Measurements from ENCODE around the gene ARHGAP15.

The ARHGAP15 gene

DNA sequence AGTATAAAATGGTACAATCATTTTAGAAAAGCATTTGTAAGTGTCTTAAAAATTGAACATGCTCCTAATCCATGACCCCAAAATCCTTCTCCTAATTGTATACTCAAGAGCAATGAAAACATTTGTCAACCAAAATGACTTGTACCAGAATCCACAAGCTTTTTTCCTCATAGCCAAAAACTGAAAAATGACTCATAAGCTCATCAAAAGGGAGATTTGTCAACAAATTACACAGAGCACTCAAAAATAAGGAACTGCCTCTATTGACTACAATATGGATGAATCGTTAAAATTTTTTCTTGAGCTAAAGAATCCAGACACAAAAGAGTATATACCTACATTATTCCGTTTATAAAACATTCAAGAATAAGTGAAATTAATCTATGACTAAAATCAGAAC lies 544.8 kb downstream of the ARHGAP15 start:
- DNase-seq: no peak

DNA sequence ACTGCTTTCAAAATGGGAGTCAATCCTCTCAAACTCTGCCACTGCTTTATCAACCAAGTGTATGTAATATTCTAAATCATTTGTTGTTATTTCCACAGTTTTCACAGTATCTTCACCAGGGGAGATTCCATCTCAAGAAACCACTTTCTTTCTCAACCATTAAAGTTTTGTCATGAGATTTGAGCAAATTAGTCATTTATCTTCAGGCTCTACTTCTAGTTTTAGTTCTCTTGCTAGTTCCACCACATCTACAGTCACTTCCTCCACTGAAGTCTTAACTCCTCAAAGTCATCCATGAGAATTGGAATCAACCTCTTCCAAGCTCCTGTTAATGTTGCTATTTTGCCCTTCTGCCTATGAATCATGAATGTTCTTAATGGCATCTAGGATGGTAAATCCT lies 545.8 kb downstream of the ARHGAP15 start:
- no peak for DNase-seq

DNA sequence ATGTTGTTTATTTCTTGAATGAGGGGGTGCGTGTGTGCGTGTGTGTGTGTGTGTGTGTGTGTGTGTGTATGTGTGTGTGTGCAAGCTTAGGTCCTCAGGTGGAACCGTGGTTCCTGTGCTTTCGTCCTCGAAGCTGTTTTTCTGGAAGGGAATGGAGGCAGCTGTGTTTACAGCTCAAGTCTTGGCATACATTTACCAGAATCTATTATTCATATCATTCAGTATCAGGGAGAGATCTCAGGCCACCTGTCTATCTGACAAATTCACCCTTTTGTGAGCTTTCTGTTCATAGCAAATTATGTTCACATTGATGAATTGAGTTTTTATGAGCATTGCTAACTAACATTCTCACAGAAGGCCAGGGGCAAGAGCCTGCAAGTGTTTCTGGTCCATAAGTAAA lies 550.4 kb downstream of the ARHGAP15 start:
- peak; percentile 48 for DNase-seq

DNA sequence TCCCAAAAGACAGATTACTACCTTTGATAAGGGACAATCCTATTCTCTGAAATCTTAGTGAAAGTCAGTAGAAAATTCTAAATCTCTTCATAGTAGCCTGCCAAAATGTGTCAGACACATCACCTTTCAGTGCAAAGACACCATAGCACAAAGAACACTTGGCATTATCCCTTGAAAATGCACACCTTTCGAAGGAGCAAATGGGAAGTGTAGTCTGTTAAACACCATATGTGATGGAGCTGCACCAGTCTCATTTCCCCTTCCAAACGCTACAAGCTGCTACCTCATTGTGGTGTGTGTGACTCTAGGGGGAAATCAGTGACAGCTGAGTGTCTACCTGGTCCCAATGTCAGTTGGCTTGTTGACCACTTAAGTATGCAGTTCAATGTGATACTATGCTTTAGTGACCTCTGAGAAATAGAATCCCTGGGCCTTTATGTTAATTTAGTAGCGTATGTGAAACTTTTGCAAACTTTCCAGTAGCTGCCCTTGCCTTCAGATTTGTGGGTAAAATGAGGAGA lies 551.7 kb downstream of the ARHGAP15 start:
- DNase-seq: no peak

DNA sequence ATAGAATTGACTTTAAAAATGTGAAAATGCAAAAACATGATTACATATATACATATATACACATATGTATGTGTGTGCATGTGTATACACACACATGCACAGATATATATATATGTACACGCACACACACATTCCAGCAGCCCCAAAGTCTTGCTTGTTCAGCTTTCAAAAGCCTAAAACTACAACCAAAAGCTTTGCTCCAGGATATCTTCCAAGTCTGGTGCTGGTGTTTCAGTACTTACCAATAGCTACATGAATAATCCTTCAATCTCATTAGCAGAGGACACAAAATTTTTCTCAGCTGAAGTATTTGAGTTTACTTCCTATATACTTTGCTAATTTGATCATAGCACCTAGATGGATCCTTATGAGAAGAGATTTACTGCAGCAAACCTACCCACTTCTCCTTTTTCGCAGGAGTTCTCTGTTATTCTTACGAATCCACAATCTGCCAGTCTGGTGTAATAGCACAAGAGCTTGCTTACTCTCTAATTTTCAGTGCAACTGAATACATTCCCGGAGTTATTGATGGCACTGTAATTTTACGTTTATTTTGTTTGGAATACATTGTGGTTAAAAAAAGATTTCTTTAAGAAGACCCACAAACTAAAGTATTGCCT lies 553.3 kb downstream of the ARHGAP15 start:
- DNase-seq: no peak

DNA sequence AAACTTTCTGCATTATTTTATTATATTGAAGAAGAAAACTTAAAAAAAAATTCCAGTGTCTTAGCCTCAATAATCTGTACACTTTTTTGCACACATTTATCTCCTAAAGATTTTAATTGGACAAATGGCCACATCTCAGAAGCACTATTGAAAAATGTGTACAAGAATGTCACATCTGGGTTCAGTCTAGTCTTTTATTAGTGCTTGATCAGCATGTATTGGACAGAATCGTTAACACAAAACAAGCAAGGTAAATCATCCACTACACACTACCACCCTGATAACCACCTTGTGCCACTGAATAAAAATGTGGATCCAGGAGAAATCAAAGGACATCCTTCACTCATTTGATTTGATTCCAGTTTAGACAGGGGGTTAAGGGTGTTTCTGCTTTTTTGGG lies 554.8 kb downstream of the ARHGAP15 start:
- DNase-seq: no peak

DNA sequence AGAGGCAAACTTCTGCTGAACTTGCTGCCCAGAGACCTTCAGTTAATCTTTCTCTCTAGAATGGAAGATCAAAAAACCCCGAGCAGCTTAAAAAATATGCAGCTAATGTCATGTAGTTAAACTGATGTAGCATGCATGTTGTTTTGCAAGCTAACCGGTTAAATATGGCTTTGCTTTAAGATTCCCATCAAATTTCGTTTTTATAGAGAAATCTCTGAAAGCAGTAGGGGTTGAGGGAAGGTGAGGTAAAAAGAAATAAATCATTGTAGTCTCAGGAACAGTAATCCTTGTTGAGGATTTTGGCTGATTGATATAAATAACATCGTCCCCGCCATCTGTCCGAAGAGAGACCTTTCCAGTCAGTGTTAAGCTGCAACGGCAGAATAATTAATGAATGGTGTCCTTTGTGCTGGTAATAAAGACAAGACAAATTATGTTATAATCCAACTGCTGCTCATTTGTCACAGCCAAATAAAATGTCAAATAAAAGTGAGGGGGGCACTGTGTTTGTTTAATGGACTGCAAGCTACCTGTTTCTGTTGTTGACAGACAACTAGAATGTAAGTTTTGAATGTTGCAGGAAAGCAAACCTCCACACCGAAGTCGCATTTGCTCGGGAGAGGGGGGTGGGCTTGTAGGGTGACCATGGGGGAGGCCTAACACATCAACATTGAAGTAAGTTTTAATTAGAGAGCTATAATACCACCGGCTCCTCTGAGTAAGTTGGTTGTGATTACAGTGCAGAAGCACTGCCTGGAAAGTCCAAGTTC lies 555.5 kb downstream of the ARHGAP15 start:
- DNase-seq: no peak

DNA sequence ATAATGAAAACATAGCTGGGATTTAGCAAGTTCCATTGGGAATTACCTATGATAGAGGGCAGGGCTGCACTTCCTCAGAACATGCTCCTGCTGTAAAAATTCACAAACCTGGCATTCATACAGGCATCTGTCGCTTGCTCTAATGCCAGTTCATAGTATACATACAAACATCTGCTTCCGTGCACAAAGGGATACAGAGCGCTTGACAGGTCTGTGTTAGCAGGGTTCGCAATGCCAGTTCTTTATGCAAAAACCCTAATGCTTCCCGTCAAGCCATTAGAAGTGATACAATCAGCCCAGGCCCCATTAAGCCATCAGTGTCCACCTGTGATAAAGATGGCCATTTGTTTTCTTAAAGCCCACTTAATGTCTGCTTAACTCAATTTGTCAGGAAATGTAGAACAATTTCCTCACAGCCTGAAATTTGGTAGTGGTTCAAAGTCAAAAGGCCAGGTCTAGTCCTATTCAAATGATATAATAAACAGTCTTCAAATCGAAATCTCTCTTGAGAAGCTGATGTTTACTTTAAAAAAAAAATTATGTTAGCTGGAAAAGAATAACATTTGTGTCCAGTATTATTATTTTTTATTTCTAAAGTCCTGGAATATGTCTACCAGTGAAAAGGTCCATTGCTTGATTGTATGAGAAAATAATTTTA lies 556.3 kb downstream of the ARHGAP15 start:
- peak; percentile 34 for DNase-seq

DNA sequence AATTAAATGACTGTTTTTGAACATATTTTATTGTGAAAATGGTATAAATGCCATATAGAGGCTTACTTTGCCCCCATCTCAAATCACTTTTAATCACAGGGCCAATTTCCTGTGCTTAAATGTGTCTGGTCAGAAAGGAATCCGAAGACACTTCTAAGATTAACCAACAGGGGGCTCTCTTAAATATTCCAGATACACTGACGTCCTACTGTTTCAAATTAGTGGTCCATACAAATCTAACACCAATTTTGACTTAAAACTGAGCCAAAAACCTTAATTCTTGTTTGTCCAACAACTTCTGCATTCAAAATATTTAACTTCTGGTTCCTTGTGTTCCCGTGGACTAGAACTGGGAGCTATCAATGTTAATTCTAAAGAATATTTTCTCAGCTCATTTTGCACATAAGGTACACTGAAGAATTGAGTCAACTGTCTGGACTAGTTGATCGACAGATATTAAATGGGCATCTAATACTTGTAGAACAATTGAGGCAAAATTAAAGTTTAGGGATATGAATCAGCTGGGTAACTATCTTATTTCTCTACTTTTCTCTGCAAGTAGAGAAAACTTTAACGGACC lies 557.5 kb downstream of the ARHGAP15 start:
- peak; percentile 5 for DNase-seq

DNA sequence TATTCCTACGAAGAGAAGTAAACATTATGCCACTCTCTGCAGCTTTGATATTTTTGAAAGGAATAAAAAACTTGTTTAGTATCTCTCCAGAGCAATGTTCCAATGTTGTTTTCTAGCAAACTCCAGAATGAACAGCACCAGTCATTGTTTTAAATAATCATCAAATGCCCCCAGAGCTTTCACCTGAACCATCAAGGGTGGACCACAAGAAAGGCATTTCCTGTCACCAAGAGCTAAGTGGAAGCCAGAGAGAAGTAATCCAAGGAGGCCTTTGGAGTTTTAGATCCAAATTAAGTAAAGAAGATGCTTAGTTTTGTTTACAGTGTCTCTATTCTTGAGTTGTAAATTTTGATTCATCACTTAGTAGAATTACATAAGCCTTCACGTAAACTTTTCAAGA lies 559.0 kb downstream of the ARHGAP15 start:
- no peak for DNase-seq

DNA sequence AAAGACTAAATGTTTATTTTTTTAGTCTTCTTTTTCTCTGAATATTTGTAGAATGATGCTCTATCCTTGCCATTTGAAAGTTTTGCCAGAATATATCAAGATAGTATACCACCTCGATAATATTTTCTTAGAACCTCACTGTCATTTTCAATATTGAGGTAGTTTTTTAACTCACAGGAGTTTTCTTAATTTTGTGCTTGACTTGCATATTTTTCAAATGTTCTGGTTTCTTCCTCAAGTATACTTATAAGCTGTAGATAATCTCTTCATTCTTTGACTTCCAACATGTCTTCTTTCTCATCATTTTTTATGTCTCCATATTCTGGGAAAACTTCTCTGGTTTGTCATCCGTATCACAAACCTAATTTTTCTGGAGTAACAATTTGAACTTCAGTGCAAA lies 559.6 kb downstream of the ARHGAP15 start:
- DNase-seq: no peak

DNA sequence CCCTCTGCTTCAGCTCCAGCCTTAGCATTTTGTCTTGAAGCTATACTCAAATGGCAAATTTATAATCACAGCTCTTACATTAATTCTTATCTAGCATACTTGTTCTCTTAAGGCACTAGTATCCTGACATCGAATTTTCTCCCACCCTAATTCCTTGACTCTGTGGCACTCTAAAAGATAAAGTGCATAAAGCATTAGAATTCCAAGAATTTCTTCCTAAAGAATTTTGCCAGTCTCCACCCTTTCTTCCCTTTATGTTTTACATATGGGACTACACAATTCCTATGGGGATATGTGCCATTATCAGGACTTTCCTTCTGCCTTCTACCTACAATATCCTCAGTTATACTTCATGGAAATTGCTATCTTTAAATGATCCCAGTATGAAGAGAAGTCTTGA lies 560.3 kb downstream of the ARHGAP15 start:
- DNase-seq: no peak

DNA sequence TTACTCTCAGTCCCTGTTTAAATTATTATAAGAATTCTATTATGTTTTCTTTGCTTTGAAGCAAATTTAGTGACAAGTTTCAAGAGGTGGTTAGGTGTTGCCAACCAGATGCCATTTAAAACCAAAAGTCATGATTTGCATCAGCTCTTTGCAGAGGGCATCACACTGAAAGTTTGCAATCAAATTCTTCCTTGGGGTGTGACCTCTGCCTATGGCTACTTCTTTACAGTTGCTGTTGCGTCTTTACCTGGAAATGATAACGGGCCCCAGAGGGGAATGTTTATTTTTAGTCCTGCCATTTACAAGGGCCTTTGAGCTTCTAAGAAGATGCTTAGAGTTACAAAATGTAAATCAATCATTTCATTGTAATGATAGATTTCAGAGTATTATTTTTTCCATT lies 561.0 kb downstream of the ARHGAP15 start:
- DNase-seq: no peak

DNA sequence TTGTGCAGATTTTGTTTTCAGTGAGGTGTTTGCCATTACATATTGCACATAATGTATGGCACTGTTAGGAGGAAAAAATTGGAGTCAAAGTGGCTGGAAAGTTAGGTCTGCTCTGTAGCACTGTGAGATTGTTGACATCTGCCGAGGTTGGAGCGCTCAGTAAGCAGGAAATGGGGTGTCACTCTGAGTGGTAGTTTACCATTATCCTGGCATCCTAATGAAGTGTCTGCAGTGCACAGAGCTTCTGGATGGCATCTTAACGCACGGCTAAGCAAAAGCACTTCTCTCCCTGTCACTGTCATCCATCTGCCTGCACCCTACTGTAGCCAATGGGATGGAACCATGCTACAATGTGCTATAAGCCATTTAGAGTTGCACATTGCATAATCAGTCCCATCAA lies 561.9 kb downstream of the ARHGAP15 start:
- no peak for DNase-seq

DNA sequence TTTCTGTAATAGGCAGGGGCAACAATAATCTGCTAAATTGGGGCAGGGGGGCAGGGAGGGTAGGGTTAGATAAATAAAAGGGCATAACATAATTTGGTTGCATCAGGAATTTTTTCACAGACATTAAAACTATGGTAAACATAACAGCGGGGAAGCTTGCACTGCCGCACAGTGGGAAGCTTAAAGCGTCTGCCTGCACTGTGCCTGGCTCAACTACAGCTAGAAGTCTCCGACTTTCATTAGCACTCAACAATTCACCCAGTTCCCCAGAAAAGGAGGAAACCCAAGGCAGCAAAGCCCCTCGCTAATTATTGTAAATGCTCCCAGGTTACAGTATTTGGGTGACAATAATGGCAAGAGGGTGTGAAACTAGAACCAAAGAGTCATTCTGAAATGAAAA lies 562.9 kb downstream of the ARHGAP15 start:
- no peak for DNase-seq

DNA sequence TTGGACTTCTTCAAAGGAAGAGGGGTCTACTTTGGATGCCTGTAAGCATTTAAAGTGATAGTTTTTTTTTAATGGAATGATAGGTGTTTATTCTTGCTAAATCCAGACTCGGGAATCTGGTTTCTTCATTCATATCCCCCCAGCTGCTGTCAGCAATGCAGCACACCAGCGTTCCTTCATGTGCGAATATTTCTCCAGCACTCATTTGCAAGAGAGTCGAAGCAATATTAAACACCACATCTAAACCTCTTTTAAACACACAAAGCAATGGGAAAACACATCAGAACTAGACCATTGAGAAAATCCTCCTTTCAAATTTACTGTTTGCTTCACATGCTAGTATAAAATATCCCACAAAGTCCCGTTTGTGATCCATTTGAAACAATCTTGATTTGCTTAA lies 563.7 kb downstream of the ARHGAP15 start:
- no peak for DNase-seq

DNA sequence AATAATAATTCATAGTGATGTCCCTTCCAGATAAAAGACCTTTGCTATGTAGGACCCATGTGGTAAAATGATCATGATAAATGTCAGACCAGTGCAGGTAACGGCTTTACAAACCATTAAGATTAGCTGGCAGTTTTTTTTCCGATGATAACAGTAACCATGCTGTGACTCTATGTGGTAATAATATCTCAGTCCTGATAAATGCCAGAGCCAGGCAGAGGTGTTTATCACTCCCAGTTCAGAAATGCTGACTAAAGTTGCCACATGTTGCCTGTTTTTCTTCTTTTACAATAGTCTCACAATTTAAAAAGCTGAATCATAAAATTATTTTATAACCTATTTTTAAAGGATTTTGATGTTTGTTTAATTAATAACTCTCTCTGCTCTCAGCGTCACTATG lies 565.1 kb downstream of the ARHGAP15 start:
- DNase-seq: no peak

DNA sequence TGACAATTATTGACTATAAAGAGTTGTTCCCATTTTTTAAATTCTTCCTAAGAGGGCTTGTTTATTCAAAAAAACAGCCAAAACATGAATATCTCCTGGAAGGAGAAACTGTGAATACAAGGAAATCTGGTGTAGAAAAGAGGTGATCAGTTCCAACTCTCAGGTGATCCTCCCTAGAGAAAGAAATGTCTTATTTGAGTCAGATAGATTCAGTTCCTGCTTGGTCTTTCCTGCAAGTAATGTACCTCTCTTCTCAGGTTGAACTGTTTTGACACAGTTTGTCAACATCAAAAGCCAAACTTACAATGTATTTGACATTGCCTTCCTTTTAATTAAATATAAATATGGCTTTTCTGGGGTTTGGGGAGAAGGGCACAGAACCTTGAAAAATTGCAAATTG lies 567.4 kb downstream of the ARHGAP15 start:
- no peak for DNase-seq

DNA sequence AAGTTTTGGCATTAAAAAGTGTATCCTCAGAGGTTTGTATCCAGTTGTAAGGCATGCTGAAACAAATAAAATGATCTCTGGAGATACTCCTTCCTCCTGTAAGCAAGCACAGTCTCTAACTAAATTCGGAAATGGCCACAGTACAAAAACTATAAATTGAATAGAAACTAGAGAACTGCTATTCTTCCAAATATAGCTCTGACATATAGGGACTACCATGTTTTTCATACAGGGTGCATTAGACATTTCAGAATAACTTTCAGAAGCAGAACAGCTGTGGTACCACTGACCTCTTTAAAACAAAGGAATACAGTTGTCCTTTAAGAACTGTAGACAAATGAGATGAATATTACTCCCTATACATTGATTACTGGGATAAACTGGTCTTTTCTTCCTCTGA lies 568.5 kb downstream of the ARHGAP15 start:
- no peak for DNase-seq

DNA sequence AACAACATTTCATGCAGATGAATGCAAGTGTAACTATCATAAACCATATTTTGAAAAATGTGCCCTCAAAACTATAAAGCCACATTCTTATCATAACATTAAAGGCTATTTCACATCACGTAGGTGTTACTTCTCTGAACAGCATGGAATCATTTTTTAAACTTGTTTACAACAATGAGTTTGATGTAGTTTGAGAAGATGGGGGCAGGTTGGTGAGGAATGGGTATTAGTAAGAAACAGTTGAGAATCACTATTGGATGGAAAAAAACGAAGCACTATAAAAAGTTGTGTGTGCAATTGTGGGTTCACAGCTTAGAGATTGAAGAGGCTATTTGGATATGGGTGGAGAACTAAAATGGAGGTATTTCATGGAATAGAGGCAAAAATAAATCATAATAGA lies 569.1 kb downstream of the ARHGAP15 start:
- no peak for DNase-seq

DNA sequence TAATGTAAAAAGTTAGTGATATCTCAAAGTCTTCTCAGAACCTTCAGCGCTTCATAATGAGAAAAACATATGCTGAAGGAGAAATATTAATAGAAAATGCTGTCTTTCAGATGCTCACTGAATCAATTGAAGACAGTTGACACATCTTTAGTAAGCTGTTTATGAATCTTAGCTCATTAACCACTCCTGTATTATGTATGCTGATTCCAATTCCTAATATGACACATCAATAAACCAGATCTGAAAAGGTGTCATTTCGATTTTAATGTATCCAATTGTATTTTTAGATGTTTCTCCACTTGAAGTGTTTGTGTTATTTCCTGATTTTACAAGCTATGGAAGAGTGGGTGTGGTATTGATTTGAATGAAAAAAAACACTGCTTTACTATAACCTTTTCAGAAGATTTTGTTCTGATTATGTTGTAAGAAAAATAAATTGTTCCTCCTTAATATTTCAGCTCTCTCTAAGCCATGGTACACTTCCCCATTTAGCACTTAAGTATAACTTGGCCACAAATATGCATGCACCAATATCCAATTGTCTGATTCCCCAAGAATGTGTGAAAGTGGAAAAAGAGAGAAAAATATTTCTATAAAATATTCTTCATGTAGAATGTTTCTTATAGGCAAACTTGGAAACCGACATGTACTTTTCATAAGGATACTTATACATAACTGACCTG lies 569.8 kb downstream of the ARHGAP15 start:
- DNase-seq: no peak

DNA sequence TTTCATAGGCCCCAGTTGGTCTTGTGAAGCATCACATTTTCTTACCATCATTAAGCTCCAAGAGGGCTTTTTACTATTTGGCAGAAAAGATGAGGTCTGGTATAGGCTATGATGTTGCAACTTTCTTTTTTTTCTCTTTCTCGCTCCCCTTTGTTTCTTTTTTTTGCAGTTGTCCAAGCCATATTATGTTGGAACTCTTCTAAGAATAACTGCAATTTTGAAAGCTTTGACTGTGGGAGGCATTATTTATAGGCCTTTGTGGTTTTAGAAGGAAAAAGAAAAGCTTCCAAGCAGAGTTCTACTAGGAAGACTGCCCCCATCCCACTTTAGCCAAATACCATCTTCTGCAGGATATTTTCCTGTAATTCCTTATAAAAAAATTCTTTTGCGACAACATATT lies 571.6 kb downstream of the ARHGAP15 start:
- no peak for DNase-seq

DNA sequence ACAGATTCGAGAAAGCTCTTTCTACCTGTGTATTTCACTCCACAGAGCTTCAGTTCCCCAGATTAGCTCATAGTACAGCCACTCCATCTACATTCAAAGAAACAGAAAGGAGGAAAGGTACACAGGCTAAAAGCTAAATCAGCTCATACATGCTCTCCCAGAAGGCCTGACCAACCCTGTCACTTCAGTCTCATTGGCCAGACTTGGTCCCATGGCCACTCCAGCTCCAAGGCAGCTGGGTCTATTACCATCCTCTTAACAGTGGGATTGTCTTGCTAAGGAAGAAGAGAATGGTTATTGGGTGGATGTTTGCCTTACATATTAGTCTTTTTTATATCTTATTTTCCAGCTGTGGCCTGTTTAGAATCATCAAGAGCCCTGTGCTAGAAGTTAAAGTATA lies 572.6 kb downstream of the ARHGAP15 start:
- DNase-seq: no peak
